GM12878 (cell line): ENCODE data around the gene ECEL1. TPM values are rescaled to one million over a fixed set of nuclear protein-coding genes. Genes with fewer than 3 reads are reported as not detected.

Source experiments
- ATAC-seq: fragments of 200-7000 bp; cut with Tn5 transposase; 3 replicates; pipeline ENCODE4 v1.9.1; 2020; ENCODE audit warnings: mild to moderate bottlenecking, moderate library complexity
- BruUV-seq: library from RNA; stranded (reverse); fragments of 400-500 nt; replicated peaks from 2 replicates; lab custom pipeline; 2021; lab: Mats Ljungman, UMichigan
- CTCF ChIA-PET: fragments of 300-600 bp; sonication (Branson Sonifier 250); formaldehyde crosslinking; extraction: SDS; loops from one replicate; lab custom pipeline; 2021; ENCODE audit warnings: inconsistent platforms; lab: Yijun Ruan, JAX
- POLR2A ChIA-PET: fragments of 350-600 bp; formaldehyde crosslinking; extraction: SDS; loops from one replicate; lab custom pipeline; 2021; ENCODE audit warnings: inconsistent platforms; lab: Charles Lee
- RAD21 ChIA-PET: fragments of 300-600 bp; sonication (Branson Sonifier 250); formaldehyde crosslinking; loops from one replicate; lab custom pipeline; 2023; ENCODE audit warnings: antibody characterized with exemption; ENCODE audit not compliant: unreplicated experiment; lab: Charles Lee
- SMC1A ChIA-PET: fragments of 300-600 bp; sonication (Branson Sonifier 250); formaldehyde crosslinking; loops from one replicate; lab custom pipeline; 2023; ENCODE audit not compliant: unreplicated experiment, uncharacterized antibody; lab: Charles Lee
- DNase-seq: peaks from one replicate; pipeline ENCODE4 v3.0.0-alpha.2; 2011; ENCODE audit warnings: low read depth, low spot score
- FAIRE-seq: peaks from 3 replicates; lab custom pipeline; 2011; peaks lifted over from hg19 to GRCh38; lab: Jason Lieb, UNC
- H2AFZ ChIP-seq: 2 replicates; pipeline ENCODE4 v1.6.0; 2011; ENCODE audit warnings: low read depth, low read length, control low read depth; ENCODE audit not compliant: control insufficient read depth
- H3K27ac ChIP-seq: 2 replicates; pipeline ENCODE4 v1.5.1; 2011; ENCODE audit warnings: control low read depth; ENCODE audit not compliant: control insufficient read depth, insufficient read depth
- H3K27me3 ChIP-seq, 2 experiments: replicated peaks in 1 of 2; 2 replicates each; pipeline versions ENCODE4 v1.6.0 to v1.6.1; 2011; ENCODE audit warnings: low read length in 1 of 2; ENCODE audit not compliant: control insufficient read depth in 2 of 2, insufficient read depth in 2 of 2
- H3K36me3 ChIP-seq, 2 experiments: 2 replicates each; pipeline ENCODE4 v1.5.1; 2011; ENCODE audit warnings: low read length in 1 of 2; ENCODE audit not compliant: control insufficient read depth in 2 of 2, insufficient read depth in 2 of 2
- H3K4me1 ChIP-seq: 2 replicates; pipeline ENCODE4 v1.6.1; 2011; ENCODE audit warnings: mild to moderate bottlenecking, low read length, moderate library complexity, mixed read lengths; ENCODE audit not compliant: control insufficient read depth, insufficient read depth
- H3K4me2 ChIP-seq: 2 replicates; pipeline ENCODE4 v1.6.0; 2011; ENCODE audit warnings: control low read depth; ENCODE audit not compliant: control insufficient read depth, insufficient read depth
- H3K4me3 ChIP-seq: fragments of 200-600 bp; sonication (generic); 2 replicates; pipeline ENCODE4 v1.5.1; 2016
- H3K79me2 ChIP-seq: 2 replicates; pipeline ENCODE4 v1.6.0; 2011; ENCODE audit warnings: low read length; ENCODE audit not compliant: control insufficient read depth, insufficient read depth
- H3K9ac ChIP-seq: 2 replicates; pipeline ENCODE4 v1.8.0; 2011; ENCODE audit warnings: low read length, control low read depth, mixed read lengths; ENCODE audit not compliant: control insufficient read depth, insufficient read depth
- H3K9me3 ChIP-seq: replicated peaks from 3 replicates; pipeline ENCODE4 v1.5.1; 2011; ENCODE audit warnings: mild to moderate bottlenecking, low read length; ENCODE audit not compliant: control insufficient read depth, insufficient read depth
- H4K20me1 ChIP-seq: 2 replicates; pipeline ENCODE4 v1.6.0; 2011; ENCODE audit not compliant: control insufficient read depth, insufficient read depth
- JUND ChIP-seq: IDR thresholded peaks from 2 replicates; pipeline ENCODE4 v1.6.1; 2012; ENCODE audit warnings: low read depth, mild to moderate bottlenecking, low read length, improper control_type of control experiment, moderate library complexity
- NBN ChIP-seq: fragments of 450-650 bp; IDR thresholded peaks from 2 replicates; pipeline ENCODE4 v1.6.1; 2016
- PAX8 ChIP-seq: fragments of 450-650 bp; IDR thresholded peaks from 2 replicates; pipeline ENCODE4 v1.6.1; 2017; ENCODE audit warnings: mild to moderate bottlenecking, moderate library complexity
- SIN3A ChIP-seq: IDR thresholded peaks from 2 replicates; pipeline ENCODE4 v1.6.1; 2012; ENCODE audit warnings: low read depth, low read length, improper control_type of control experiment
- SP1 ChIP-seq: IDR thresholded peaks from one replicate; pipeline ENCODE4 v1.6.1; 2011; ENCODE audit warnings: low read depth, low read length
- TCF12 ChIP-seq: IDR thresholded peaks from 2 replicates; pipeline ENCODE4 v1.6.1; 2011; ENCODE audit warnings: low read depth, mild to moderate bottlenecking, low read length
- USF2 ChIP-seq: IDR thresholded peaks from 2 replicates; pipeline ENCODE4 v1.6.1; 2011; ENCODE audit warnings: low read depth, low read length, improper control_type of control experiment, borderline replicate concordance
- YBX1 ChIP-seq: fragments of 450-650 bp; IDR thresholded peaks from 2 replicates; pipeline ENCODE4 v1.6.1; 2016; ENCODE audit warnings: antibody characterized with exemption
- ZSCAN29 ChIP-seq: fragments of 450-650 bp; IDR thresholded peaks from 2 replicates; pipeline ENCODE4 v1.6.1; 2017; ENCODE audit warnings: mild to moderate bottlenecking, moderate library complexity
- WGBS: methylation state at CpG from one replicate; pipeline ENCODE4 v1.1.6; 2016; ENCODE audit warnings: low lambda C conversion rate; ENCODE audit not compliant: insufficient replicate concordance, insufficient coverage; ENCODE audit errors: missing lambda C conversion rate; 5-methylcytosine and 5-hydroxymethylcytosine counted together
- in situ Hi-C: fragments of 300-500 bp; cut with MboI; formaldehyde crosslinking; loops from 9 replicates; pipeline ENCODE4 v1.14.3; 2018; ENCODE audit warnings: mixed read lengths
- intact Hi-C: fragments of 100-400 bp; cut with micrococcal nuclease; formaldehyde crosslinking; loops from one replicate; pipeline ENCODE4 v1.14.2; 2022; ENCODE audit not compliant: unreplicated experiment
- polyA plus RNA-seq, 11 experiments: library from polyadenylated mRNA; depleted of rRNA in 4 of 11; unstranded in 6 of 11; stranded (reverse) in 5 of 11; fragments of >200 nt; fragmentation: Nextera tagmentation in 4 of 11; fragmentation: Illumina TruSeq in 1 of 11; extraction: Ambion mirVana in 4 of 11; extraction: Trizol in 1 of 11; gene quantifications; 1 replicate in 1 of 11; 2 replicates in 10 of 11; pipeline versions ENCODE4 v1.2.1 to v1.2.3, GENCODE V29; 2011 to 2016; ENCODE audit warnings: inconsistent platforms in 2 of 11, missing spikeins in 2 of 11, low read depth in 1 of 11
- total RNA-seq, 4 experiments: library from RNA; depleted of rRNA in 3 of 4; stranded (reverse); fragments of >200 nt in 3 of 4; fragmentation: Illumina TruSeq in 1 of 4; extraction: Trizol in 1 of 4; gene quantifications; 2 replicates each; pipeline versions ENCODE4 v1.2.1 to v1.2.3, GENCODE V29; 2013 to 2021
- TF ChIP-seq, protein P1 (sequence below): fragments of 450-650 bp; formaldehyde crosslinking; IDR thresholded peaks from 2 replicates; pipeline ENCODE4 v1.4.0; 2020; ENCODE audit warnings: mild to moderate bottlenecking, moderate library complexity
- TF ChIP-seq, protein P2 (sequence below): fragments of 450-650 bp; formaldehyde crosslinking; IDR thresholded peaks from 2 replicates; pipeline ENCODE4 v1.4.0; 2022; ENCODE audit warnings: mild to moderate bottlenecking, moderate library complexity
- TF ChIP-seq, protein P3 (sequence below): IDR thresholded peaks from 2 replicates; pipeline ENCODE4 v1.6.1; 2012; ENCODE audit warnings: low read depth, low read length, improper control_type of control experiment
- TF ChIP-seq, protein P4 (sequence below): fragments of 450-650 bp; conservative IDR thresholded peaks from 2 replicates; pipeline ENCODE4 v1.6.1; 2017; ENCODE audit warnings: mild to moderate bottlenecking, moderate library complexity

ECEL1 gene
- total and polyA plus RNA-seq, 10 of the 15 experiments (the other 5 are each of a cell fraction or from before 2014, with no cell fraction given), result not detected

GRCh38 chr2:232533944-232534710, 46.5 kb upstream of the ECEL1 start:
- no TSS peak for BruUV-seq
- H3K4me2 ChIP-seq, result no peak overlapping the region
- no peaks in the 10 kb centered on the region for H4K20me1 ChIP-seq
- ChIA-PET CTCF (no interaction called here), SMC1A (no interaction called here), POLR2A (no interaction called here), RAD21 (no interaction called here)
- no peaks in the 10 kb centered on the region for H3K36me3 ChIP-seq
- H3K4me3 ChIP-seq, result no peak overlapping the region
- ATAC-seq (no peak), FAIRE-seq (no peak), DNase-seq (no peak)
- WGBS, result 38% methylated on average over 13 of the region's 13 CpGs
- in situ Hi-C loops (no loop called here), intact Hi-C loops (no loop called here)
- no peaks in the 10 kb centered on the region for H3K27me3 ChIP-seq
- H2AFZ ChIP-seq, result no peak overlapping the region
- no peak overlapping the region for H3K27ac ChIP-seq
- H3K4me1 ChIP-seq, result peaks cover under 1% of the 10 kb centered on the region; the same call in 1 of the 2 replicates
- H3K9me3 ChIP-seq, result peaks cover 6% of the 10 kb centered on the region; the same call in 2 of the 3 replicates
- H3K9ac ChIP-seq, result no peak overlapping the region
- no peaks in the 10 kb centered on the region for H3K79me2 ChIP-seq
- TF ChIP-seq, protein P1, sequence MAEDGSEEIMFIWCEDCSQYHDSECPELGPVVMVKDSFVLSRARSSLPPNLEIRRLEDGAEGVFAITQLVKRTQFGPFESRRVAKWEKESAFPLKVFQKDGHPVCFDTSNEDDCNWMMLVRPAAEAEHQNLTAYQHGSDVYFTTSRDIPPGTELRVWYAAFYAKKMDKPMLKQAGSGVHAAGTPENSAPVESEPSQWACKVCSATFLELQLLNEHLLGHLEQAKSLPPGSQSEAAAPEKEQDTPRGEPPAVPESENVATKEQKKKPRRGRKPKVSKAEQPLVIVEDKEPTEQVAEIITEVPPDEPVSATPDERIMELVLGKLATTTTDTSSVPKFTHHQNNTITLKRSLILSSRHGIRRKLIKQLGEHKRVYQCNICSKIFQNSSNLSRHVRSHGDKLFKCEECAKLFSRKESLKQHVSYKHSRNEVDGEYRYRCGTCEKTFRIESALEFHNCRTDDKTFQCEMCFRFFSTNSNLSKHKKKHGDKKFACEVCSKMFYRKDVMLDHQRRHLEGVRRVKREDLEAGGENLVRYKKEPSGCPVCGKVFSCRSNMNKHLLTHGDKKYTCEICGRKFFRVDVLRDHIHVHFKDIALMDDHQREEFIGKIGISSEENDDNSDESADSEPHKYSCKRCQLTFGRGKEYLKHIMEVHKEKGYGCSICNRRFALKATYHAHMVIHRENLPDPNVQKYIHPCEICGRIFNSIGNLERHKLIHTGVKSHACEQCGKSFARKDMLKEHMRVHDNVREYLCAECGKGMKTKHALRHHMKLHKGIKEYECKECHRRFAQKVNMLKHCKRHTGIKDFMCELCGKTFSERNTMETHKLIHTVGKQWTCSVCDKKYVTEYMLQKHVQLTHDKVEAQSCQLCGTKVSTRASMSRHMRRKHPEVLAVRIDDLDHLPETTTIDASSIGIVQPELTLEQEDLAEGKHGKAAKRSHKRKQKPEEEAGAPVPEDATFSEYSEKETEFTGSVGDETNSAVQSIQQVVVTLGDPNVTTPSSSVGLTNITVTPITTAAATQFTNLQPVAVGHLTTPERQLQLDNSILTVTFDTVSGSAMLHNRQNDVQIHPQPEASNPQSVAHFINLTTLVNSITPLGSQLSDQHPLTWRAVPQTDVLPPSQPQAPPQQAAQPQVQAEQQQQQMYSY (CRISPR knock-in tag), result no peak
- TF ChIP-seq, protein P2, sequence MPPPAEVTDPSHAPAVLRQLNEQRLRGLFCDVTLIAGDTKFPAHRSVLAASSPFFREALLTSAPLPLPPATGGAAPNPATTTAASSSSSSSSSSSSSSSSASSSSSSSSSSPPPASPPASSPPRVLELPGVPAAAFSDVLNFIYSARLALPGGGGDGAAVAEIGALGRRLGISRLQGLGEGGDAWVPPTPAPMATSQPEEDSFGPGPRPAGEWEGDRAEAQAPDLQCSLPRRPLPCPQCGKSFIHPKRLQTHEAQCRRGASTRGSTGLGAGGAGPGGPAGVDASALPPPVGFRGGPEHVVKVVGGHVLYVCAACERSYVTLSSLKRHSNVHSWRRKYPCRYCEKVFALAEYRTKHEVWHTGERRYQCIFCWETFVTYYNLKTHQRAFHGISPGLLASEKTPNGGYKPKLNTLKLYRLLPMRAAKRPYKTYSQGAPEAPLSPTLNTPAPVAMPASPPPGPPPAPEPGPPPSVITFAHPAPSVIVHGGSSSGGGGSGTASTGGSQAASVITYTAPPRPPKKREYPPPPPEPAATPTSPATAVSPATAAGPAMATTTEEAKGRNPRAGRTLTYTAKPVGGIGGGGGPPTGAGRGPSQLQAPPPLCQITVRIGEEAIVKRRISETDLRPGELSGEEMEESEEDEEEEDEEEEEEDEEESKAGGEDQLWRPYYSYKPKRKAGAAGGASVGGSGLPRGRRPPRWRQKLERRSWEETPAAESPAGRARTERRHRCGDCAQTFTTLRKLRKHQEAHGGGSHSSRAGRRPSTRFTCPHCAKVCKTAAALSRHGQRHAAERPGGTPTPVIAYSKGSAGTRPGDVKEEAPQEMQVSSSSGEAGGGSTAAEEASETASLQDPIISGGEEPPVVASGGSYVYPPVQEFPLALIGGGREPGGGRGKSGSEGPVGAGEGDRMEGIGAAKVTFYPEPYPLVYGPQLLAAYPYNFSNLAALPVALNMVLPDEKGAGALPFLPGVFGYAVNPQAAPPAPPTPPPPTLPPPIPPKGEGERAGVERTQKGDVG (CRISPR knock-in tag), result no peak
- TF ChIP-seq USF2 (no peak), YBX1 (no peak), ZSCAN29 (no peak), NBN (no peak), JUND (no peak), SP1 (no peak), SIN3A (no peak), TCF12 (no peak), PAX8 (no peak)
- TF ChIP-seq, protein P3, sequence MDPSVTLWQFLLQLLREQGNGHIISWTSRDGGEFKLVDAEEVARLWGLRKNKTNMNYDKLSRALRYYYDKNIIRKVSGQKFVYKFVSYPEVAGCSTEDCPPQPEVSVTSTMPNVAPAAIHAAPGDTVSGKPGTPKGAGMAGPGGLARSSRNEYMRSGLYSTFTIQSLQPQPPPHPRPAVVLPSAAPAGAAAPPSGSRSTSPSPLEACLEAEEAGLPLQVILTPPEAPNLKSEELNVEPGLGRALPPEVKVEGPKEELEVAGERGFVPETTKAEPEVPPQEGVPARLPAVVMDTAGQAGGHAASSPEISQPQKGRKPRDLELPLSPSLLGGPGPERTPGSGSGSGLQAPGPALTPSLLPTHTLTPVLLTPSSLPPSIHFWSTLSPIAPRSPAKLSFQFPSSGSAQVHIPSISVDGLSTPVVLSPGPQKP, result no peak
- TF ChIP-seq, protein P4, sequence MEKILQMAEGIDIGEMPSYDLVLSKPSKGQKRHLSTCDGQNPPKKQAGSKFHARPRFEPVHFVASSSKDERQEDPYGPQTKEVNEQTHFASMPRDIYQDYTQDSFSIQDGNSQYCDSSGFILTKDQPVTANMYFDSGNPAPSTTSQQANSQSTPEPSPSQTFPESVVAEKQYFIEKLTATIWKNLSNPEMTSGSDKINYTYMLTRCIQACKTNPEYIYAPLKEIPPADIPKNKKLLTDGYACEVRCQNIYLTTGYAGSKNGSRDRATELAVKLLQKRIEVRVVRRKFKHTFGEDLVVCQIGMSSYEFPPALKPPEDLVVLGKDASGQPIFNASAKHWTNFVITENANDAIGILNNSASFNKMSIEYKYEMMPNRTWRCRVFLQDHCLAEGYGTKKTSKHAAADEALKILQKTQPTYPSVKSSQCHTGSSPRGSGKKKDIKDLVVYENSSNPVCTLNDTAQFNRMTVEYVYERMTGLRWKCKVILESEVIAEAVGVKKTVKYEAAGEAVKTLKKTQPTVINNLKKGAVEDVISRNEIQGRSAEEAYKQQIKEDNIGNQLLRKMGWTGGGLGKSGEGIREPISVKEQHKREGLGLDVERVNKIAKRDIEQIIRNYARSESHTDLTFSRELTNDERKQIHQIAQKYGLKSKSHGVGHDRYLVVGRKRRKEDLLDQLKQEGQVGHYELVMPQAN, result no peak
